Measurements from ENCODE around the gene ZNF302.
"Not testable (repeated sequence)": the region's sequence is repeated elsewhere in the genome, so short reads cannot be mapped to it uniquely, and the experiment has no call there.

ZNF302 gene

GRCh38 chr19:34677386-34678084 is at the start of gene ZNF302:
Gene ZNF302, plus strand, starts transcription at chr19:34677678. Its CDS starts 1,127 bp downstream, at chr19:34678805.
- peak; percentile 80 to 92 (median 88) for DNase-seq

GRCh38 chr19:34633802-34634201 is 43.7 kb upstream of the ZNF302 start:
- no peak for DNase-seq

DNA sequence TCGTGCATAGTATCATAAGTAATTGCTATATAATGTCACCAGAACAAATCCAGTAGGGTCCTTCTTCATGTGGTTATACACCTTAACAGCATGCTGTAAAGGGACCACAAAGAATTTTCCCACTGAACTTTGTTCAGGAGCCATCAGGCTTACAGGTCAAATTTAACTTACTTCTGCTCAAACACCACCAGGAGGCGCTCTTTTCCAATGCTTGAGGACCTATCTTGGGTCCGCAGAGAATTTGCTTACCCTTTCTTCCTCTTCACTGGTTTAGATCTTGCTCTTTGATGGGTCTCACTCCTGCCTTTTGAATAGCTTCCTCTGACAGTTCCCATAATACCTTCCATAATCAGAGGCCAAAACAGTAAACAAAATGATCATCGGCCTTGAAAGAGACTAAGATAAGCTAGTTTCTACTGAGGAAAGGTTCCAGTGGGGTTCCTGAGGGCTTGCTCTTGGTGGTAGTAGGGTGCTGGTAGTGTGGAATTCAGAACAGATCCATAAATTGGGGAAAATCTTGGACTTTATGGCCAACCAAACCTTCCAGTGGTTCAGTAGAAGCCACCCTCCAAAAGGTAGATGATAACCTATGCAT is 37.9 kb upstream of the ZNF302 start:
- DNase-seq, result peak in 3 of 4 experiments; percentile 7 to 31 (median 27)

DNA sequence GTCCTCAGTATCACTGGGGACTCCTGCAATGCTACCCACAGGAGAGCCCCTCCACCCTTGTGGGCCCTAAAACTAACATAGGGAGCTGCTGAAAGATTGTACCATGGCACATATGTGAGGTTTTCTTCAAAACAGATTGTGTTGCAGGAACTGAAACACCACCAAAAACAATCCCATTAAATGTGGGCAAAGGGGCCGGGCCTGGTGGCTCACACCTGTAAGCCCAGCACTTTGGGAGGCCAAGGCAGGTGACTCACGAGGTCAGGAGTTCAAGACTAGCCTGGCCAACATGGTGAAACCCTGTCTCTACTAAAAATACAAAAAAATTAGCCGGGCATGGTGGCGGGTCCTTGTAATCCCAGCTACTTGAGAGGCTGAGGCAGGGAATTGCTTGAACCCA is 35.2 kb upstream of the ZNF302 start:
- no peak for DNase-seq

- DNase-seq, result no peak
Measured at GRCh38 chr19:34644991-34645461, 32.5 kb upstream of the ZNF302 start.

GRCh38 chr19:34645551-34645950 is 31.9 kb upstream of the ZNF302 start:
- no peak for DNase-seq

GRCh38 chr19:34649886-34650543 is 27.5 kb upstream of the ZNF302 start:
- no peak for DNase-seq

- no peak for DNase-seq
Measured at GRCh38 chr19:34651747-34652146, 25.7 kb upstream of the ZNF302 start.

DNA sequence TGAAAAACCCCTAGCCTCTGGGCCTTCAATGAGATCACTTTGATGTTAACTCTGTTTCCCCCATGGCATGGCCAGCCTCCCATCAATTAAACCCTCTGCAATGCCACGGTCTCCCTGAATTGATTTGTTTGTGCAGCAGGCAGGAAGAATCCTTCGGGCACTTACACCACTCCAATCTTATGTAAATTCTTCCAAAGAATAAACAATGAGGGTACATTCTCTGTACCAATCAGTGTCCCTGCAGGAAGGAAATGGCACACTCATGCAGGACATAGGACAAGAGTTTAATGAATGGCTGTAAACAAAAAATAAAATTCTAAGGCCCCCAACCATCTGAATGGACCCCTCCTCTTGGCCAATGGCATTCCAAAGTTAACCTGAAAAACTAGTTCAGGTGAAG is 22.7 kb upstream of the ZNF302 start:
- no peak for DNase-seq

GRCh38 chr19:34655651-34656050 is 21.8 kb upstream of the ZNF302 start:
- no peak for DNase-seq

- no peak for DNase-seq
Measured at GRCh38 chr19:34661357-34661756, 16.1 kb upstream of the ZNF302 start.

DNA sequence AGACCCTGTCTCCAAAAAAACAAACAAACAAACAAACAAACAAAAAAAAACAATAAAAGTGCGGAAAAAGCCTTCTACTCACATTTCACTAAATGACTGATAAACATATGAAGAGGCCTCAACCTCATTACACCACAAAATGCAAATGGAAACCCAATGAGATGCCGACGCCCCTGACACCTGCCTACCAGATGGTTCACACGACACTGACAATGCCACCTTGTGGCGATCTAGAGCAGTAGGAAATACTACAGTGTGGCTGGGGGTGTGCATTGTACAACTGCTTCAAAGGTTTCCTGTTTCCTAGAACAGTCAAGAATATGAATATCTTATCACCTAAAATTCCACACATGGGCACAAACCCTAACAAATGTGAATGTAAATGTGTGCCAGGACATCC is 14.6 kb upstream of the ZNF302 start:
- no peak for DNase-seq

- no peak for DNase-seq
Measured at GRCh38 chr19:34664168-34664567, 13.3 kb upstream of the ZNF302 start.

DNA sequence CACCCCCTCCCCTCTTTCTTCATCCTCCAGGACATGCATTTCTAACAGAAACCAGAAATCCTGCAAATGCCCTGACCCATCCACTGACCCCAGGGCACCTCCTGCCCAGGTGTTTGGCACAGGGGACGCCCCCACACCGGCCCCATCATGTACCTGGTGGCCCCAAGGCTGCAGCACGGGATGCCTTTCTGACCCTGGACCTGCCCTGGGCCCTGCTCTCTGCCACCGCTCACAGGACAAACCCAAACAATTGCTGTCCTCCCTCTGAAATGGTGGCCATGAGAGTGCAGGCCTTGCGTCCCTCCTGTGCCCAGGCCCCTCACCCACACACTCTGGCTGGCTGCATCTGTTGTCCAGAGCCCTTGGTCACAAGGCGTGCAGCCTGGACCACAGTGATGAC is 12.6 kb upstream of the ZNF302 start:
- DNase-seq, result no peak

DNA sequence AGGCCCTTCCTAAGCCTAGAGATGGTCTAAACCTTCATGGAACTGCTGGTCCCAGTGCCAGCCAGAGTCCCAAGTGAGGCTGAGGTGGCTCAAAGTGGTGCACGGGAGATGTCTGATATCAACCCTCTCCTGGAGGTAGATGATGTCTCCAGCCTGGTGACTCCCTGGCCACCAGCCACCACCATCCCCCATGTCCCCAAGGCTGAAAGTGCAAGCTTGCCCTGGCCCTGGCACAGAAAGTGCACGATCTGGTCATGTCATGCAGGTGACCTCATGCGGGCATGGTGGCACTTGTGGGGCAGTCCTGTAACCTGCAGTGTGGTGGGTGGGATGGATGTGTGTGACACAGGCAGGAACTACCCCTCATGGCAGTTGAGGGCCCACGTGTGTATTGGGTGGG is 12.2 kb upstream of the ZNF302 start:
- DNase-seq, result not testable (repeated sequence)

DNA sequence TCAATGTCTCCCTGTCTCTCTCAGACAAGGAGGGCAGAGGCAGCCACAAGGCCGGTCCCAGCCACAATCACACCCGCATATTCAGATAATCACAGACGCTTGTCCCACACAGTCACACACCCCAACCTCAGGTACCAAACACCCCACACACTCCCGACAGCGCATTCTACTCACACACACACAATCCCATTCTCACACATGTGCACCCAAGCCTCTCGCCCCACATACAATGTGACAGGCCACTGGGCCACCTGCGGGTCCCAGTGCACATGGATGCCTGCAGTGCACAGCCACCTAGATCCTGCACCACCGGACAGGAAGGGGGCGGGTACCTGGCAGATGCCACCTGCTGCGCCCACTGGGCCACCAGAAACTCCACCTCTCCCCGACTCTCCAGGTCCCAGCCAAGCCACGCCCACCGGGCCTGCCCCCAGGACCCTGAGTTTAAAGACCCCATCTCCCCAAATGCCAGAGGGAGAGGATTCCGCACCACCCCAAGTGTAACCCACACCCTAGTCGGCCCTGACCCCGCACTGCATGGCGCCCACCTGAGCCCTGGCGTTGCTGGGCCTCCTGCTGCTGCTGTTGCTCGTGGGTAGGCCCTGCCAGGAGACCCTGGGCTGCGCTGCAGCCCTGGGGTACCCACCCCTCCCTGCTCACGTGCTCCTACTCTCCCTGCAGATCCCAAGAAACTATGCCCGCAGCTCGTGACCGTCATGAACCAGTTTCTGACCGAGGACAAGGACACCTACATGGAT is 11.1 kb upstream of the ZNF302 start:
- no peak for DNase-seq

- DNase-seq, result no peak
Measured at GRCh38 chr19:34666958-34667265, 10.6 kb upstream of the ZNF302 start.

GRCh38 chr19:34667349-34668076 is 10.0 kb upstream of the ZNF302 start:
- DNase-seq, result no peak

GRCh38 chr19:34668077-34668689 is 9.3 kb upstream of the ZNF302 start:
- DNase-seq, result not testable (repeated sequence)

DNA sequence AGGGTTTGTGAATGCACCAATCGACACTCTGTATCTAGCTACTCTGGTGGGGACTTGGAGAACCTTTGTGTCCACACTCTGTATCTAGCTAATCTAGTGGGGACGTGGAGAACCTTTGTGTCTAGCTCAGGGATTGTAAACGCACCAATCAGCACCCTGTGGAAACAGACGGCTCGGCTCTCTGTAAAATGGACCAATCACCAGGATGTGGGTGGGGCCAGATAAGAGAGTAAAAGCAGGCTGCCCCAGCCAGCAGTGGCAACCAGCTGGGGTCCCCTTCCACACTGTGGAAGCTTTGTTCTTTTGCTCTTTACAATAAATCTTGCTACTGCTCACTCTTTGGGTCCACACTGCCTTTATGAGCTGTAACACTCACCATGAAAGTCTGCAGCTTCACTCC is 8.8 kb upstream of the ZNF302 start:
- DNase-seq, result not testable (repeated sequence)

GRCh38 chr19:34669305-34669704 is 8.2 kb upstream of the ZNF302 start:
- DNase-seq, result no peak

- no peak for DNase-seq
Measured at GRCh38 chr19:34671972-34672371, 5.5 kb upstream of the ZNF302 start.
